ENCODE measurements around the gene FSTL4.

Gene FSTL4

GRCh38 chr5:133520062-133520461 lies 92.3 kb downstream of the FSTL4 start:
- TF ChIP-seq ZFX (IDR thresholded peaks at IDR 0.05; ENCODE audit: borderline replicate concordance): no peak
- no peak for TF ChIP-seq CTCF (IDR thresholded peaks at IDR 0.05)
- H3K27ac ChIP-seq: no peak overlapping the region

GRCh38 chr5:133519191-133519590 lies 93.2 kb downstream of the FSTL4 start:
- no peak overlapping the region for H3K27ac ChIP-seq
- TF ChIP-seq ZFX (IDR thresholded peaks at IDR 0.05; ENCODE audit: borderline replicate concordance) (no peak), CTCF (IDR thresholded peaks at IDR 0.05) (no peak)

GRCh38 chr5:133514456-133514855 lies 97.9 kb downstream of the FSTL4 start:
- TF ChIP-seq CTCF (IDR thresholded peaks at IDR 0.05) (no peak), ZFX (IDR thresholded peaks at IDR 0.05; ENCODE audit: borderline replicate concordance) (no peak)
- no peak overlapping the region for H3K27ac ChIP-seq

- TF ChIP-seq CTCF (IDR thresholded peaks at IDR 0.05): no peak
- TF ChIP-seq ZFX (IDR thresholded peaks at IDR 0.05; ENCODE audit: borderline replicate concordance): no peak
- no peak overlapping the region for H3K27ac ChIP-seq
Measured at GRCh38 chr5:133512896-133513295, 99.4 kb downstream of the FSTL4 start.

- no peak overlapping the region for H3K27ac ChIP-seq
- no peak for TF ChIP-seq CTCF (IDR thresholded peaks at IDR 0.05)
- no peak for TF ChIP-seq ZFX (IDR thresholded peaks at IDR 0.05; ENCODE audit: borderline replicate concordance)
Measured at GRCh38 chr5:133511653-133512235, 100.6 kb downstream of the FSTL4 start.

GRCh38 chr5:133510634-133511262 lies 101.6 kb downstream of the FSTL4 start:
- no peak for TF ChIP-seq ZFX (IDR thresholded peaks at IDR 0.05; ENCODE audit: borderline replicate concordance)
- TF ChIP-seq CTCF (IDR thresholded peaks at IDR 0.05): no peak
- H3K27ac ChIP-seq: no peak overlapping the region

GRCh38 chr5:133509742-133510079 lies 102.6 kb downstream of the FSTL4 start:
- no peak overlapping the region for H3K27ac ChIP-seq
- TF ChIP-seq CTCF (IDR thresholded peaks at IDR 0.05): no peak
- no peak for TF ChIP-seq ZFX (IDR thresholded peaks at IDR 0.05; ENCODE audit: borderline replicate concordance)
